Measurements from ENCODE around the gene MYL6. TPM values are rescaled to one million over a fixed set of nuclear protein-coding genes. Genes with fewer than 3 reads are reported as not detected.
A peak's percentile ranks its signal among the peaks of the same experiment; 100 is the strongest.

Gene MYL6
- total RNA-seq, 1 experiment from 2014 or later = 932 TPM

GRCh38 chr12:56158029-56158925 lies at the start of gene MYL6 (continued):
- TF ChIP-seq, protein P1, sequence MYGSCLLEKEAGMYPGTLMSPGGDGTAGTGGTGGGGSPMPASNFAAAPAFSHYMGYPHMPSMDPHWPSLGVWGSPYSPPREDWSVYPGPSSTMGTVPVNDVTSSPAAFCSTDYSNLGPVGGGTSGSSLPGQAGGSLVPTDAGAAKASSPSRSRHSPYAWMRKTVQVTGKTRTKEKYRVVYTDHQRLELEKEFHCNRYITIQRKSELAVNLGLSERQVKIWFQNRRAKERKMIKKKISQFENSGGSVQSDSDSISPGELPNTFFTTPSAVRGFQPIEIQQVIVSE (CRISPR knock-in tag; IDR thresholded peaks at IDR 0.05; ENCODE audit: borderline replicate concordance) = peak; percentile 49; the same call in 1 of the 2 replicates
- no peak for TF ChIP-seq TCF7 (CRISPR knock-in tag; IDR thresholded peaks at IDR 0.05; ENCODE audit: low read depth)
- TF ChIP-seq NR2C2 (CRISPR knock-in tag; IDR thresholded peaks at IDR 0.05) = no peak
- TF ChIP-seq TEAD1 (CRISPR knock-in tag; IDR thresholded peaks at IDR 0.05) = peak; percentile 14
- TF ChIP-seq NFYB (CRISPR knock-in tag; conservative IDR thresholded peaks at IDR 0.05; ENCODE audit: low read depth) = peak; percentile 53
- peak; percentile 17; the same call in 1 of the 2 replicates for TF ChIP-seq OVOL2 (CRISPR knock-in tag; IDR thresholded peaks at IDR 0.05; ENCODE audit: borderline replicate concordance)

DNA sequence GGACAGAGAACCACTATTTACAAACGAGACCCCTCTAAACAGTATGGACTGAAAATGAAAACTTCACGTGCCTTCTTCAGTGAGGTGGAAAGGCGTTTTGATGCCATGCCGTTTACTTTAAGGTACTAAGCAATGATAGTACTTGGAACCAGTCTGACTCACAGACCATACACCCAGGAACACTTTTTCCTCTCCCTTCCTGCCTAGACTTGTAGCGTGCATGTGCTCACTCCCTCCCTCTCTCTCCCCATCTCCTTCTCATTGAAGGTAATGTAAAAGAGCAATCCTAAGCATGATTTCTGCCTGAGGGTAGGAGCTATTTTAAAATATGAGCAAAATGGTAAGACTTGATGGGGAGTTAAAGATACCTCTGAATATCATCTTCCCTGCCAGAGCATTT lies 47.6 kb upstream of the MYL6 start:
- ATAC-seq (no peak), DNase-seq (ENCODE audit: low spot score) (no peak)
- TF ChIP-seq IRF2 (CRISPR knock-in tag; IDR thresholded peaks at IDR 0.05; ENCODE audit: borderline replicate concordance, low read depth) = no peak
- no peak for TF ChIP-seq ZNF219 (CRISPR knock-in tag; IDR thresholded peaks at IDR 0.05; ENCODE audit: borderline replicate concordance)
- no peak overlapping the region for H3K4me3 Mint-ChIP-seq
- no peaks in the 10 kb centered on the region for H3K9me3 Mint-ChIP-seq
- peaks cover 14% of the 10 kb centered on the region for H3K4me1 Mint-ChIP-seq
- ChIA-PET CTCF (no interaction called here), POLR2A (no interaction called here)
- no peaks in the 10 kb centered on the region for H3K27me3 Mint-ChIP-seq (ENCODE audit: low read depth)
- H3K27ac Mint-ChIP-seq = no peak overlapping the region; the same call in 1 of the 2 replicates
- peaks cover 74% of the 10 kb centered on the region for H3K36me3 Mint-ChIP-seq

DNA sequence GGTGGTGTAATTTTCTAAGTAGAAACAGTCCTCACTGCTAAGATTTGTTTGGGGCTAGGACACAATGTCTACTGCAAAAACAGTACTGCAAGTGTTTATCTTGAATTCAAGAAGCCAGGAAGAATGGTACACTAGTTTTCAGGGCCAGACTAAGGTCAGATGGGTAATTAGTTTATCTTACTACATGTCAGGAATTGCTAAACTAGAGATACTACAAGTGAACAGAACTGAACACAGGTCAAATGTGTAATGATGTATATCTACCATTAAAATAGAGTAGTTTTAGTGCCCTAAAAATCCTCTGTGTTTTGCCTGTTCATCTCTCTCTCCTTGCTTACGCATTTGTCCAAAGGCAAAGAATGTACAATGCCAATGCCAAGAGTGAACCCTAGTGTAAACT lies 44.1 kb upstream of the MYL6 start:
- ChIA-PET CTCF (no interaction called here), POLR2A (no interaction called here)
- ATAC-seq (no peak), DNase-seq (ENCODE audit: low spot score) (no peak)
- no peaks in the 10 kb centered on the region for H3K27me3 Mint-ChIP-seq (ENCODE audit: low read depth)
- no peaks in the 10 kb centered on the region for H3K9me3 Mint-ChIP-seq
- no peak overlapping the region for H3K4me3 Mint-ChIP-seq
- 0 out of 2 replicates have a peak overlapping the region, but pooled peaks have one; percentile 64 for H3K27ac Mint-ChIP-seq
- H3K36me3 Mint-ChIP-seq = peaks cover 61% of the 10 kb centered on the region
- H3K4me1 Mint-ChIP-seq = peaks cover 14% of the 10 kb centered on the region
- no peak for TF ChIP-seq HMGA2 (CRISPR knock-in tag; IDR thresholded peaks at IDR 0.05)
- TF ChIP-seq ZNF396 (CRISPR knock-in tag; IDR thresholded peaks at IDR 0.05; ENCODE audit: borderline replicate concordance) = no peak
- TF ChIP-seq, protein P1 (CRISPR knock-in tag; IDR thresholded peaks at IDR 0.05; ENCODE audit: borderline replicate concordance) = no peak
- no peak for TF ChIP-seq TP53 (CRISPR knock-in tag; IDR thresholded peaks at IDR 0.05)
- TF ChIP-seq NR1H2 (CRISPR knock-in tag; IDR thresholded peaks at IDR 0.05) = no peak
- no peak for TF ChIP-seq EMX1 (CRISPR knock-in tag; IDR thresholded peaks at IDR 0.05)
- no peak for TF ChIP-seq ZSCAN18 (CRISPR knock-in tag; IDR thresholded peaks at IDR 0.05)
- no peak for TF ChIP-seq NFATC4 (CRISPR knock-in tag; IDR thresholded peaks at IDR 0.05)
- TF ChIP-seq, protein P2, sequence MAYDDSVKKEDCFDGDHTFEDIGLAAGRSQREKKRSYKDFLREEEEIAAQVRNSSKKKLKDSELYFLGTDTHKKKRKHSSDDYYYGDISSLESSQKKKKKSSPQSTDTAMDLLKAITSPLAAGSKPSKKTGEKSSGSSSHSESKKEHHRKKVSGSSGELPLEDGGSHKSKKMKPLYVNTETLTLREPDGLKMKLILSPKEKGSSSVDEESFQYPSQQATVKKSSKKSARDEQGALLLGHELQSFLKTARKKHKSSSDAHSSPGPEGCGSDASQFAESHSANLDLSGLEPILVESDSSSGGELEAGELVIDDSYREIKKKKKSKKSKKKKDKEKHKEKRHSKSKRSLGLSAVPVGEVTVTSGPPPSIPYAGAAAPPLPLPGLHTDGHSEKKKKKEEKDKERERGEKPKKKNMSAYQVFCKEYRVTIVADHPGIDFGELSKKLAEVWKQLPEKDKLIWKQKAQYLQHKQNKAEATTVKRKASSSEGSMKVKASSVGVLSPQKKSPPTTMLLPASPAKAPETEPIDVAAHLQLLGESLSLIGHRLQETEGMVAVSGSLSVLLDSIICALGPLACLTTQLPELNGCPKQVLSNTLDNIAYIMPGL (CRISPR knock-in tag; IDR thresholded peaks at IDR 0.05) = no peak
- TF ChIP-seq ZNF416 (CRISPR knock-in tag; IDR thresholded peaks at IDR 0.05) = no peak
- TF ChIP-seq, protein P3, sequence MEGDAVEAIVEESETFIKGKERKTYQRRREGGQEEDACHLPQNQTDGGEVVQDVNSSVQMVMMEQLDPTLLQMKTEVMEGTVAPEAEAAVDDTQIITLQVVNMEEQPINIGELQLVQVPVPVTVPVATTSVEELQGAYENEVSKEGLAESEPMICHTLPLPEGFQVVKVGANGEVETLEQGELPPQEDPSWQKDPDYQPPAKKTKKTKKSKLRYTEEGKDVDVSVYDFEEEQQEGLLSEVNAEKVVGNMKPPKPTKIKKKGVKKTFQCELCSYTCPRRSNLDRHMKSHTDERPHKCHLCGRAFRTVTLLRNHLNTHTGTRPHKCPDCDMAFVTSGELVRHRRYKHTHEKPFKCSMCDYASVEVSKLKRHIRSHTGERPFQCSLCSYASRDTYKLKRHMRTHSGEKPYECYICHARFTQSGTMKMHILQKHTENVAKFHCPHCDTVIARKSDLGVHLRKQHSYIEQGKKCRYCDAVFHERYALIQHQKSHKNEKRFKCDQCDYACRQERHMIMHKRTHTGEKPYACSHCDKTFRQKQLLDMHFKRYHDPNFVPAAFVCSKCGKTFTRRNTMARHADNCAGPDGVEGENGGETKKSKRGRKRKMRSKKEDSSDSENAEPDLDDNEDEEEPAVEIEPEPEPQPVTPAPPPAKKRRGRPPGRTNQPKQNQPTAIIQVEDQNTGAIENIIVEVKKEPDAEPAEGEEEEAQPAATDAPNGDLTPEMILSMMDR (IDR thresholded peaks at IDR 0.05) = no peak
- no peak for TF ChIP-seq ELF4 (CRISPR knock-in tag; IDR thresholded peaks at IDR 0.05; ENCODE audit: low read depth)
- no peak for TF ChIP-seq NFE2L1 (CRISPR knock-in tag; IDR thresholded peaks at IDR 0.05)
- no peak for TF ChIP-seq ZMAT4 (CRISPR knock-in tag; IDR thresholded peaks at IDR 0.05)
- no peak for TF ChIP-seq ZNF317 (CRISPR knock-in tag; IDR thresholded peaks at IDR 0.05; ENCODE audit: borderline replicate concordance, low read depth)
- TF ChIP-seq, protein P4, sequence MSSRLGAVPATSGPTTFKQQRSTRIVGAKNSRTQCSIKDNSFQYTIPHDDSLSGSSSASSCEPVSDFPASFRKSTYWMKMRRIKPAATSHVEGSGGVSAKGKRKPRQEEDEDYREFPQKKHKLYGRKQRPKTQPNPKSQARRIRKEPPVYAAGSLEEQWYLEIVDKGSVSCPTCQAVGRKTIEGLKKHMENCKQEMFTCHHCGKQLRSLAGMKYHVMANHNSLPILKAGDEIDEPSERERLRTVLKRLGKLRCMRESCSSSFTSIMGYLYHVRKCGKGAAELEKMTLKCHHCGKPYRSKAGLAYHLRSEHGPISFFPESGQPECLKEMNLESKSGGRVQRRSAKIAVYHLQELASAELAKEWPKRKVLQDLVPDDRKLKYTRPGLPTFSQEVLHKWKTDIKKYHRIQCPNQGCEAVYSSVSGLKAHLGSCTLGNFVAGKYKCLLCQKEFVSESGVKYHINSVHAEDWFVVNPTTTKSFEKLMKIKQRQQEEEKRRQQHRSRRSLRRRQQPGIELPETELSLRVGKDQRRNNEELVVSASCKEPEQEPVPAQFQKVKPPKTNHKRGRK (CRISPR knock-in tag; IDR thresholded peaks at IDR 0.05; ENCODE audit: borderline replicate concordance) = no peak
- no peak for TF ChIP-seq RELA (CRISPR knock-in tag; IDR thresholded peaks at IDR 0.05; ENCODE audit: borderline replicate concordance)
- no peak for TF ChIP-seq ZNF232 (CRISPR knock-in tag; IDR thresholded peaks at IDR 0.05)
- no peak for TF ChIP-seq ZNF423 (CRISPR knock-in tag; IDR thresholded peaks at IDR 0.05)
